Activated CD4-positive, alpha-beta T cell treated with anti-CD3 and anti-CD28 coated beads, Interleukin-2, amount 50 U/mL, for 1 hour (primary cell): ENCODE results near the gene ARG2.

ENCODE experiments used
- DNase-seq: peaks from one replicate; pipeline ENCODE4 v3.0.0-alpha.2; 2020

Gene ARG2

GRCh38 chr14:67695394-67695949, 75.8 kb downstream of the ARG2 start, which contains the start of gene RDH11:
Gene RDH11, minus strand, starts transcription at chr14:67695764. Its CDS starts 61 bp downstream, at chr14:67695703.
- DNase-seq, result peak; percentile 77

GRCh38 chr14:67697006-67697405, 77.3 kb downstream of the ARG2 start:
- no peak for DNase-seq

- no peak for DNase-seq
These were observed 78.5 kb downstream of the ARG2 start for GRCh38 chr14:67698179-67698578.
